Fibroblast of skin of scalp (primary cell): ENCODE results near the gene TMEM53. TPM values are rescaled to one million over a fixed set of nuclear protein-coding genes. Genes with fewer than 3 reads are reported as not detected.
"Not testable (repeated sequence)": the region's sequence is repeated elsewhere in the genome, so short reads cannot be mapped to it uniquely, and the experiment has no call there.

Source experiments
- DNase-seq: peaks from one replicate; pipeline ENCODE4 v3.0.0-alpha.2; 2013
- polyA plus RNA-seq, 2 experiments: library from polyadenylated mRNA; unstranded; fragments of 120-200 nt; gene quantifications; one replicate each; pipeline ENCODE4 v1.2.1, GENCODE V29; 2013; ENCODE audit not compliant: insufficient read length in 2 of 2

The TMEM53 gene
- 4.6 TPM for polyA plus RNA-seq (2013, experiment 1 of 2; ENCODE audit: insufficient read length)
- polyA plus RNA-seq (2013, experiment 2 of 2; ENCODE audit: insufficient read length), result 4.5 TPM

- peak; percentile 99 for DNase-seq
These were observed at the start of gene TMEM53, which contains the start of gene ARMH1 for GRCh38 chr1:44674113-44675000. TSS of gene TMEM53 (minus strand) at chr1:44674481. CDS start at chr1:44674391, 90 bp downstream. TSS of gene ARMH1 (plus strand) at chr1:44674714. CDS start at chr1:44689698, 14,984 bp downstream.

GRCh38 chr1:44723496-44724295, 49.4 kb upstream of the TMEM53 start:
- no peak for DNase-seq

GRCh38 chr1:44723064-44723463, 48.8 kb upstream of the TMEM53 start:
- no peak for DNase-seq

DNA sequence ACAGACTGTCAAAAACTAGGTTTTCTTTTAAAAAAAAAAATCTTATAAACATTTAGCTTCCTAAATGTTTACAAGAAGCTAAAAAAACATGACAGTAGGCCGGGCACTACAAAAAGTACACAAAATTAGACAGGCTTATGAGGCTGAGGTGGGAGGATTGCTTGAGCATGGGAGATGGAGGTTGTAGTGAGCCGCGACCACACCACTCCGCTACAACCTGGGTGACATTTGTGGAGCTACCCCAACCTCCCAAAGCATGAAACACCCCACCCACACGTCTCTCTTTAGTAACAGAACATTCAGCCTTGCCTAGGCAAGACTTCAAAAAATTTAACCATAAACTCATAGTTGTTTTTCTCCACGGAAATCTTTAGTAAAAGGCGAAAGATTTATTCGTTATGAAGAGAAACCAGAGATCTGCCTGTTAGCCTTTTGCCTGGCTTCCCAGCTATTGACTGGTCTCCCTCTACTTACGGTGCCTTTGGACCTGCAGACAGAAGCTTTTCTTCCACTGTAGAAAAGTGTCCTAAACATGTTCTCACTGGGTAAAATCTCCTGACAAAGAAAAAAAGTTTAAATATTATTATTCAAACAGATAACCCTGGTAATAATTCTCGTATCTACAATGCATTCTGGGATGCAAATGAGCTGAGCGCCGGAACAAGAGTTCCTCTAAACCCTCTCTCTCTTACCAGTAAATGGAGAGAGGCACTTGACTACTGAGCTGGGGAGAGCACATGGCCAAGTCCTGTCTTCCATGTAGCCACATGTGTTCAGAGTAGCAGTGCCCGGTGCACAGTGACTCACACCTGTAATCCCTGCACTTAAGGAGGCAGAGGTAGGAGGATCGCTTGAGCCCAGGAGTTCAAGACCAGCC, 47.4 kb upstream of the TMEM53 start:
- DNase-seq, result peak; percentile 88

GRCh38 chr1:44720281-44720680, 46.0 kb upstream of the TMEM53 start:
- DNase-seq, result no peak

DNA sequence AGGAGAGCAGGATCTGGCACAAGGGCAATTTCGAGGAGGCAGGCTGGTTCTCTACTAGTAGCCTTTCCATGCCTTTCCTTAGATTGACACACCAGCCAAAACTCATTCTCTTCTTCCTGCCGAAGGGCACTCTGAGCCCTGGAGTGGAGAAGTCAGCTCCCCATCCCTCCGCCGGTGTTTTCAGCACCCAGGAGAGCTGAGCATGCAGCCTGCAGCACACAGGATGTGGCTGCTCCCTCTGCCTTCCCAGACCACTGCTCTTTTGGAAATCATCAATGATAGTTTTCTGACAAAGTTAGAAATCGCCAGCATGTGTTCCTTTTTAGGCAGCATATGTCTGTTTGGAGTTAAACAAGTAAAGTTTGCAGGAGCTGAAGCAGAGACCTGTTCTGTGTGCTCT, 45.0 kb upstream of the TMEM53 start:
- no peak for DNase-seq

- no peak for DNase-seq
These were observed 43.8 kb upstream of the TMEM53 start for GRCh38 chr1:44718091-44718490.

GRCh38 chr1:44717653-44718052, 43.4 kb upstream of the TMEM53 start:
- no peak for DNase-seq

DNA sequence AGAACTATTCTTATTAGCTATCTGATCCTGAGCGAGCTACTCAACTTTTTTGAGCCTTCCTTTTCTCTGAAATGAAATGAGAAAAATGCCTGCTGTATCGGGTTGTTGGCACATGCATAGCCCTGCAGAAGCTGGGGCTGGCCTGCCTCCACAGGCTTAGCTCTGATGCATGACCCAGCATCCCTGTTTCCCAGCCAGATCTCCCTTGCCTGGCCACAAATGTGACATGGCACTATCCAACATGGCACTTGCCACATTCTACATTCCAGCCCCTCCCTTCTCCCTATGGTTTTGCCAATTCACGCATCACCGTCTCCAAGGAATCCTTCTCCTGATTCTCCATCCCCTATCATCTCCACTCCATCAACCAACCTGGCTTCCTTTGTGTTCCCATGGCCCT, 42.9 kb upstream of the TMEM53 start:
- DNase-seq, result no peak

GRCh38 chr1:44714944-44715571, 40.8 kb upstream of the TMEM53 start:
- peak; percentile 68 for DNase-seq

DNA sequence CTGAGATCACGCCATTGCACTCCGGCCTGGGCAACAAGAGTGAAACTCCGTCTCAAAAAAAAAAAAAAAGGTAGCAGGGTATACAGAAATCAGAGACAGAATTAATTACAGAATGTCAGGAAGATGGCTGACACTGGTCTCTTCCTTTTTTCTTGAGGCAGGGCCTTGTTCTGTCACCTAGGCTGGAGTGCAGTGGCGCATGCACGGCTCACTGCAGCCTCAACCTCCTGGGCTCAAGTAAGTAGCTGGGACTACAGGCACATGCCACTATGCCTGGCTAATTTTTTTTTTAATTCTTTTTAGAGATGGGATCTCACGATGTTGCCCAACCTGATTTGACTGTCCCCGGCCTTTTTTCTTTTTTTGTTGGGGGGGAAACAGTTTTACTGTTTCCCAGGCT, 40.3 kb upstream of the TMEM53 start:
- no peak for DNase-seq

- no peak for DNase-seq
These were observed 39.1 kb upstream of the TMEM53 start for GRCh38 chr1:44713321-44713781.

DNA sequence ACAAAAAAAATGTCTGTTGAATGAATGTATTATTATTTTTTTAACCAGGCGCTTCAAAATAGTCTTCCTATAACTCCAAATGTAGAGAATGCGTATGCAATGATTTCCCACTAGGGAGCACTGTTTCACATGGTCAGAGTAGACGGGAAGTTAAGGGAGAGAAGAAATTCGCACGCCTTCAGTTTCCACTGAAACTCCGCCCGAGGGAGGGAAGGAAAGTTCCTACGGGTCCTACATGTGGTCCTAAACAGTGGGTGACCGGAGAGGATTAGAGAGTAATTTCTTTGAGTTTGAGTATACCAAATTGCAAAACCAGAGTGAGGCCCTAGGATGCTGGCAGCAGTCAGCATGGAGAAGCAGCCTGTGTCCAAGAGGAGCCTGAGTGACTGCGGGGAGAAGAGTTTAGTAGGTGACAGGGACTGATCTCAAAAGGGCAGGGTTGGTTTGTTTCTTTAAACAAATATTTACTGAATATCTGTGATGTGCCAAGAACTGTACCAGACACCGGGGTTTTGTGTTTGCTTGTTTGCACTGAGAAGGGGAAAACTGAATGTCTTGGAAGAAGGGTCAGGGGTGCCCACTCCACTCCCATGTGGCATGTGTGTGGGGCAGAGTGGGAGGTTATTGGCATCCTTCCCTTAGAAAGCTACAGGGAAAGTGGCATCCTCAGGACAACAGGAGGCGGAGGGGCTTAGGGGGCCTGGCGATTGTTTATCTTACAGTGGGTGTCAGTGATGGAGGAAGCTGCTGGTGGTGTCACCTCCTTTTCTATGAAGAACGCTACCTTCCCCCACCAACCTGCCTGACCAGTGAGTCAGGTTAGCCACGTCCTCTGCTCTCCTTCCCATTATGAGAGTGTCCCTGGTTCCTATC, 33.9 kb upstream of the TMEM53 start:
- DNase-seq, result peak; percentile 61

GRCh38 chr1:44707112-44707881, 33.0 kb upstream of the TMEM53 start:
- DNase-seq, result peak; percentile 89

- no peak for DNase-seq
These were observed 31.7 kb upstream of the TMEM53 start for GRCh38 chr1:44705938-44706337.

GRCh38 chr1:44705470-44705869, 31.2 kb upstream of the TMEM53 start:
- no peak for DNase-seq

DNA sequence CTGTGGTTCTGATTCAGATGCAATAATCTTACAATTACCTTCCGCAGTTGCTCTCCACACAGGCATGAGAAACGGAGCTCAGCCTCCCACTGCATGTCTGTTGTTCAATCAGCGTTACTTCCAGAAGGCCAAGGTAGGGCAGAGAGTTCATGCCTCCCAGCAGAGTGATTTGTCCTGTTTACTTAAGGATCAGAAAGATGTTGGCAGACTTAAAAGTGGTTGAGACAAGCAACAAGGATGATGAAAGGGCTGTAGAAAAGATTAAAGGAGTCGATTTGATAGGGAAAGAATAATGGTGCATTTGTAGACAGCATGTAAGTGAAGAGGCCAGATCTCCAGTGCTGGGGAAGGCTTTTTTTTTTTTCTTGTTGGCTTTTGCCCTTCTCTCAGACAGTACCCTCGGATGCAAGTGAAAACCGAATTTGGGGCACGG, 26.9 kb upstream of the TMEM53 start:
- DNase-seq, result no peak

- no peak for DNase-seq
These were observed 26.3 kb upstream of the TMEM53 start for GRCh38 chr1:44700573-44700972.

DNA sequence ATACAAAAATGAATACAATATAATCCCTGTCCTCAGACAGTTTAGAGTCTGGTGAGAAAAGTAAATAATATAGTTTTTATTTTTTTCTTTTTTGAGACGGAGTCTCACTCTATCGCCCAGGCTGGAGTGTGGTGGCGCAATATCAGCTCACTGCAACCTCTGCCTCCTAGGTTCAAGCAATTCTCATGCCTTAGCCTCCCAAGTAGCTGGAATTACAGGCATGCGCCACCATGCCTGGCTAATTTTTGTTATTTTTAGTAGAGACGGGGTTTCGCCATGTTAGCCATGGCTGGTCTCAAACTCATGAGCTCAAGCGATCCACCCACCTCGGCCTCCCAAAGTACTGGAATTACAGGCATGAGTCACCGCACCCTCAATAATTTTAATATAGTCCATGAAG, 25.1 kb upstream of the TMEM53 start:
- not testable (repeated sequence) for DNase-seq

DNA sequence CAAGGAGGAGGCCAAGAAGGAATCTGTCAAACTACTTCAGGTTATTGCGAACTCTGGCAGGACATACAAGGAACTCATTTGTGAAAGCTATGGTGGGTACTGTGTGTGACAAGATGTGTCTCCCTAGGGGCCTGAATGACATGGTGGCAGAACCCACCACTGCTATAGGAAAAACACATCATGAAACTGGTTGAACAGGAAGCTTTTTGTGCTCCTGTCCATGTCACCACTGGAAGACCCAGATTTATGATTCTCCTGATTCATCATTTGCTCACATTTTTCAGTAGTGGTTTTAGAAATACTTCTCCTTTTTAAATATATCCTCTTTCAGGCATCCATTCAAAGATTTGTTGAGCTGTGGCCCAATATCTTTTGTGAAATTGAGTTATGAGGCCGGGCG, 23.9 kb upstream of the TMEM53 start:
- no peak for DNase-seq
